Adrenal gland (tissue), 5 donors: Measurements from ENCODE around the gene CDC34.

ENCODE experiments used
- CTCF ChIP-seq, 6 experiments: fragments of 450-650 bp in 4 of 6; fragments of 200-600 bp in 2 of 6; sonication (generic) in 1 of 6; IDR thresholded peaks; 1 replicate in 5 of 6; 2 replicates in 1 of 6; pipeline versions ENCODE4 v1.5.1 to v1.8.0; 2016 to 2021; ENCODE audit warnings: antibody characterized with exemption in 6 of 6, mild to moderate bottlenecking in 2 of 6, moderate library complexity in 1 of 6
- POLR2A ChIP-seq, 2 donors: fragments of 450-650 bp; IDR thresholded peaks; one replicate each; pipeline ENCODE4 v1.6.1; 2017; ENCODE audit warnings: antibody characterized with exemption in 2 of 2, mild to moderate bottlenecking in 2 of 2, moderate library complexity in 1 of 2
- donor health status: DM: no; HTN: no; CAD: no.

DNA sequence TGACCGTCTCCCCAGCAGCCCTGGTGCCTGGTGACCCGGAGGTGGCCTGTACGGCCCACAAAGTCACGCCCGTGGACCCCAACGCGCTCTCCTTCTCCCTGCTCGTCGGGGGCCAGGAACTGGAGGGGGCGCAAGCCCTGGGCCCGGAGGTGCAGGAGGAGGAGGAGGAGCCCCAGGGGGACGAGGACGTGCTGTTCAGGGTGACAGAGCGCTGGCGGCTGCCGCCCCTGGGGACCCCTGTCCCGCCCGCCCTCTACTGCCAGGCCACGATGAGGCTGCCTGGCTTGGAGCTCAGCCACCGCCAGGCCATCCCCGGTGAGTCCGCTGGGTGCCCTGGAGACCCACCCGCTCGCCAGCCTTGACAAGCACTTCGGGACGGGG lies 33.1 kb upstream of the CDC34 start:
- no peak for TF ChIP-seq CTCF (IDR thresholded peaks at IDR 0.05)
- no peak for TF ChIP-seq POLR2A (IDR thresholded peaks at IDR 0.05)
